ENCODE results near the gene CTBP2.

Gene CTBP2

DNA sequence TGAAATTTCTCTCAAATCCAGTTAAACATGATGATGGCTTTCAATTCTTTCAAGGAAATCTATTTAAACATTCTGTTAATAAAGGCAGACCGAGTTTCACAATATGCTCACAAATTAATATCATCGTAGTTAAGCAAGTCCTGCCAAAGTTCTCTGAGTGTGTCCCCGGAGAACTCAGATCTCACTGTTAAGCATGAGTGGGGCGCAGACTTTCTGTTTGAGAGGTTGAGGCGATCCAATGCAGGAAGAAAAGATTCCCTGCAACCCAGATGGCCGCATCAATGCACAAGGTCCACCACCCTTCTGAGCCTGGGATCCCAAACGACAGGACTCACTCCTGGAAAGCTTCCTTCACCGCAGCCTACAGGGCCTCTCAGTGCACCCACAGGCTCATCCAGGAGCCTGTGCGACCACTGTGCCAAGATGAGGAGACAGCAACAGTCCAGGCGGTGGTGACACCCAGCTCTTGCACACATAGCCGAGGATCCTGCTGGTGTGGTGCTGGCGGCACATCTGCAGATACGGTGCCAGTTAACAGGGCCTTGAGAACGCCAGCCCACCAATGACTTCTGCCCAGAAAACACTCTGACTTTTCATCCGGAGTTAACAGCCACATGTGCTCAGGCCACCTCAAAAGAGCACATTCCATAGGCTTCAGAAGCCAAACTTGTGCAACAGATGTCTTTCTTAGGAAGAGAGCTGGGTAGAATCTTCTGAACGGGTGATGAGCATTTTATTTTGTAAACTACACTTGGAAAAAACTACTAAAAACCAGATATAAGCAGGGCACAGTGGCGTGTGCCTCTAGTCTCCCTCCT, 116.3 kb downstream of the CTBP2 start:
- DNase-seq (ENCODE audit: low spot score) = no peak

DNA sequence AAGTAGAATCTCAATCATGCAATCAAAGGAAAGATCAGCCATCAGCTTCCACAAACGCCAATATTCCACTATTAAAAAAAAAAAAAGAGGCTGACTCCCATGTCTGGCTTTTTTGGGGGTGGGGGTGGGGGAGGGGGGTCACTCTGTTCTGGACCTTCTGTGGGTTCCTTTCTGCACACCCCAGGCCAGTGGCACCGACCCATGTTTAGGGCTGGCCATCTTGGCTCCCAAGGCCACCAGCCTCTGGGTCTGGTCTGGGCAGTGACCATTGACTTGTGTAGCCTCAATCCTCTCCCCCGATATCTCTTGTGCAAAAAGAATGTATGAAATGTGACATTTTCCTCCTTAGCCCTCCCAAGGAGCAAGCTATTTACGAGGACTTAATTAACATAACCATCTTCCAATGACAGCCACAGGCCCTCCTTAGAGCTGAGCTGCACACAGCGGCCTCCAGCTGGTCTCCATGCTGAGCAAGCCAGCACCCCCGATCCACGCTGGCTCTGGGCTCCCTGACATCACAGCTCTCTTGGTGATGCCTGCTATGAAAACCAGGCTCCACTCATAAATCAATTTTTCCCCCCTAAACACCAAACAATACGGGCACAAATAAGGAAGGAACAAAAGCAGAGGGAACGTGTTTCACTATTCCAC, 118.4 kb downstream of the CTBP2 start:
- DNase-seq (ENCODE audit: low spot score) = no peak

DNA sequence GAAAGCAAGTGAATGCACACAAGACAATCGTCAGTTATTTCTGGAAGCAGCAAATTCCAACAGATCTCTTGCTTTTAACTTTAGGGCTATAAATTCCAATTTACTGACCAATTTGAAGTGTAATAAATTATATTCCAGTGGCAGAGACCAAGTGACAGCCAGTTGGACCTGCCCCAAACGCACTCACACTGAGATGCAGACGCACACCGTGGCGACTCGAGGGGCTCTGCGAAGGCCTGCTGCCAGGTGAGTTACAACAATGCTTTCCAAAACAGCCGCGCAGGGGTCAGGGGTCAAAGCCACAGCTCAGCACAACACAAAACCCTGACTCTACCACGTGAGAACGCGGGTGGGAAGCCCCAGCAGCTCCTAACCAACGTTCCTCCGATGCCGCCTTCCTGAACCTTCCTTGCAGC, 121.0 kb downstream of the CTBP2 start:
- DNase-seq (ENCODE audit: low spot score) = no peak

DNA sequence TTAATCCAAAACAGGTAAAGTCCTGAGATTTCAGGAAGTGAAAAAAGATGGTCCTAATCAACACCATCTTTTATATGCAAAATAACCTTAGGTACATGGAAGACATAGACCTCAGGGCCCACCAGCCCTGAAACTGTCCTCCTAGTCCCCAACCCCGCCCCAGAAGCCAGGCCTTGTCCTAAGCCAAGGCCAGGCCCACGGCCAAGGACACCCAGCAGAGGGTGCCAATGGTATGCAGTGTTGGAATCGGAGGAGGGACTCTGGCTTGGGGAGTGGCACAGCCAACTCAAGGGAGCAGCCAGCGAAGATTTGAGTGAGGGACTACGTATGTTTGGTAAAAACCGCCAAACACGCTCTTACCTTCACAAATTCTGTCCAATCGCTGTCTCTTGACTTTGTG, 121.7 kb downstream of the CTBP2 start:
- DNase-seq (ENCODE audit: low spot score) = no peak

DNA sequence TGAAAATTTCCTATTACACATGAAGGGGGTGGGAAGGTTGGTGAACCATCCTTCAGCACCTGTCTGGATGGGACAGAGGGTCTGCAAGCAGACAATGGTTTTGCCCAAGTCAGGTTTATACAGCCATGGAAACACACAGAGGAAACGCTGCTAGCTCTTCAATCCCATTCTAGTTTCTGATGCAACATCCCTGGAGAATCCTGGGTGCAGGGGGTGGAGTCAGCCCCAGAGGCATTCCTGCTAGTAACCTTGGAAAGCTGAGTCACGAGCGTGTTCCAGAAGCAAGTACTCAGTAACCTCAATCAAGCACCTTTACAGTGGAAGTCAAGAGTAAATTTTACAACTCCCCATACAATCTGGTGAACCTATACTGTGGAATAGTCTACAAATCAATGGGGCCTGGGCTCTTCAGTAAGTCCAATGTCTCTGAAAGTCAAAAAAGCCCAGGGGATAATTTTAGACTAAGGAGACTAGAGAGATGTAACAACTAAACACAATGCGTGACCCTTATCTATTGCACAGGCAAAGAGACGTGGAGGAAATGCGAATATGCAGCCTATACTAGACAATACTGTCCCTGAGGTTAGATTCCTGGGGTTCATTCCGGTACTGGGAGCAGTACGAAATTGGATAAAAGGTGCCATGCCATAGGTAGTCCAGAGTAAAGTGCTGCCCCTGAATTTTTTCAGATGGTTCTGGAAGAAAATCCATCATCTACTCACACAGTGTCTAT, 123.1 kb downstream of the CTBP2 start:
- no peak for DNase-seq (ENCODE audit: low spot score)

DNA sequence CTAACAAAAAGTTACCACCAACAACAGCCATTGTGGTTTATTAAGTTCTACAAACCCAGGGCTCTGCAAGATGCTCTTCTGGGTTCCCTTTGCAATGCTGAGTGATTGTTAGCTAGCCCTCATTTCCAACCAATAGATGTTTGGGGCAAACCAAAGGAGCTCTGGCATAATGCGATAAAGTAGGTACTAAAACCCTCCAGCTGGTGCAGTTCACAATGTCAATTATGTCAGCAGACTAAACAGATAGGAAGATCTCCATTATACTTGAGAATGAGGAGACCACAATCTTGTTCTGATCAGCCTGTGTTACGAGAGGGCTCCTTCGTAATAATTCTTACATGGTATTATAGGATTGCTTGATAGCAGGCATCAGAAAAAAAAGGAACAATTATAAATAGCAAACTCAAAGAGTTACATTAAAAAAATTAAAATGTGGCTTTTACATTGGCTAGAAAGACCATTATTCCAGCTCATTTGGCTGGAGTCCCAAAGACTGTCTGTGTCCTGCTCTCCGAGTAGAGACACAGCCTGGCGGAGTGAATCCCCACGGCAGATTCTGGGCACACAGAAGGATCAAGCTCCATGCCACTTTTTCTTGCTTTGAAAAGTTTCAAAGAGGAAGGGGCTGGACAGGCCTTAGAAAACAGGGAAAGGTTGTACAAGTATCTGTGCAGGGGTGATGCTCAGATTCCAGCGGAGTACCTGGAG, 124.6 kb downstream of the CTBP2 start:
- DNase-seq (ENCODE audit: low spot score) = no peak

DNA sequence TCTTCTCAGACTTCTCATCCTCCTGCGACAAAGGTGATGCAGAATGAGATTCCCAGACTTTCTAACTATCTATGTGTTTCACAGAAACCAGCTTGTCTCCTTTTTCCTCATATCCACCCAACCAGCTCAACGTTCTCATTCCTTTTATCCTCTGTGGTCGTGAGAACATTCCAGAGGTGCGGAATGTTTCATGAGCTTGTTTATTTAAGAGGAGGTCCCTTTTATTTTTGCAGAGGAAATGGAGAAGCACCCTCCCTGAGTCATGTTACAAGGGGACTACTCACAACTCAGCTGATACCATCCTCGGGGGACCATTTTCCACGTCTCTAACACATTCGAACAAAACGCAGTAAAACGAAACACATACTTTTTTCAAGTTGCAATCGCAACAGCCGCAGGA, 125.2 kb downstream of the CTBP2 start:
- DNase-seq (ENCODE audit: low spot score) = no peak

DNA sequence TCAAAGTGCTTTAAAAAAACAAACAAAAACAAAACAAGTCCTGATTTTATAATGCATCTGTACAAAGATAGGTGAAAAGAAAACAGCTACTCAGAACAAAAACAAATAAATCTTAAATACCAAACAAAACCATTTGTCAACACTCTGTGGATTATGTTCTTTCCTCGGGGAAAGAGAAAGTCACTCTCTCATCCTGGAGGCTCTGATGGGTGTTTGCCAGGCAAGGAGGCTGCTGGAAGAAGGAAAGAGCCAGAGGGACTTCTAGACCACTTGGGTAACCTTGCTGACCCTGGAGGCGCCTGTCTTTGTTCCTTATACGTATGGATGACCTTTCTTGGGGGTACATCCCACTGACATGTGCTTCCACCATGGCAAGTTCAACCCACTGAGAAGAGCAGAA, 125.7 kb downstream of the CTBP2 start:
- DNase-seq (ENCODE audit: low spot score) = no peak

DNA sequence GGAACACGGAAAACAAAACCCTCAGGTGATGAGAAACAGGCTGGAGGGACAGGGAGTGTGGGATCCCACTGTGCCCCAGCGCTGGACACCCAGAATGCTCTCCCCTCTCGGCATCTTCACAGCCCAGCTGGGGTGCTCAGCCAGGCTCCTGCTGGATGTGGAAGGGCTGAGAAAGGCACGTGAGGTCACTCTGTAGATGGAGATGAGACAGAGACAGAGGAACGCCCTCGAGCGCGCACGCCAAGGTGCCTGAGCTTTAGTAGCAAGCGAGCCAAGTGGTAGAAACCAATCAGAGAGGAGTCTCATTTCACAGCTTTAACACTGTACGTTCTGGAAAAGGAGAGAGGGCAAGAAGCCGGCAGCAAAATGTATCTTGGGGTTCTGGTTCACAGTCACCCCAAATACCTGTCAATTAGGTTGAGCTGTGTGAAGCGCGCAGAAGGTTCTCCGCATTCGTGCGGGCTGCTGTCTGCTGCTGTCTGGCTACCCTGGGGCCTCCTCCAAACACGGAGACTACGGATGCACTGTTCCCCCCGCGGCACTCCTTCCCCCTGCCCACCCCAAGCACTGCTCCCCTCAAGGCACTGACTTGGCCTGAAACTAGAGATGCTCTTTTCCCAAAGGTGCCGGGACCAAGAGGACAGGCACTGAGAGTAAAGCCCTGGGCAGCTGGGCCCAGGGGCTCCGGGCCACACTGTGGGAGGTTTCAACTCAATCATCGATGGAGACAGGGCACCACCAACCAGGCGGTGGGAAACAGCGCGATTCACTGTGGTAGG, 127.0 kb downstream of the CTBP2 start:
- DNase-seq (ENCODE audit: low spot score) = no peak

DNA sequence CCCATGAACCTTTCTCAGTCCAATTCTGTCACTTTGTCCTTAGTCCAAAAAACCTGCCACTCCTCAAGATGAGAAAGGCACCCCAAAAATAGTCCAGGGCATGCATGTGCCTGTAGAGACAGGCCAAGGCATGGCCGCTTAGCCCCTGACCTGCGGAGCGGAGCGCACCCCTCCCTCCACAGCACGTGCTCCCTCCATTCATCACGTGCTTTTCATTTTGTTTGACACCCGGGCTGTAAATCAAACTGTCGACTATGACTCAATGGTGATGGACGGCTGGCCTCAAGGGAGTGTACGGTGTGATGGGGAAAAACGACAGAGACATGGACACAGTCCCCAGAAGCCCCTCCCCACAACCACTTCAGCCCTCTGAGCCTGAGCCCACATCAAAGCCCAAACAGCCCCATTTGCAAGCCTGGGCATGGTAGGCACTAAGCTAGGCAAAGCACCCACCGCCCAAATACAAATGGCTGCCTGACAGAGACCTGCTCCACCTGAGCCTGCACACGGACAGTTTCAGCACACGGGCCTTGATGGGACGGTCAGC, 127.8 kb downstream of the CTBP2 start:
- DNase-seq (ENCODE audit: low spot score) = no peak

DNA sequence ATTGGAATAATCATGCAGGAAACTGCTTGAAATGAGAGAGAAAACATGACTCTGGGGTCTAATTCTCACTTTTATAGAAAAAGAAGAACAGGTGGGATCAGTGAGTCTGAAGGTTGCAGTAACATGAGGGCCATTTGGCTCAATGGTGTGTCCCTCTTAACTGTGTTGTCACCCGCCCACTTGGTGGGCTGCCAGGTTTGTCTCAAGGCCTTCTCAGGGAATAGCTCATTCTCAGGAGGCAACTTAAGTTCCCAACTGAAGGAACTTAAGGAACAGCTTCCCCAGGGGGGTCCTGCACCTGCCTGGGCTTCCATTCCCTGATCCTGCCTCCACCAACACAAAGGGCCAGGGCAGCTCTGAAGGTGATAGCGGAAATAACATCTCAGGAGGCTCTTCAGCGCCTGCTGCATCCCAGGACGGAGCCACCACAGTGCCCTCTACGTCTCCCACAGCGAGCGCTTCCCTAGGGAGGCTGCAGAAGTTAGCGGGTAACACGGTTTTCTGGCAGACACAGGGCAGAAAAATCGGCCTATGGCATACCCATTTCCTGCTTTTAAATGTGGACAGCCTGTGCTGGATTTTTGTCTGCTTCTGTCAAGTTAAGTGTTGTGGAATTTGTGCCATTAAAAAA, 129.7 kb downstream of the CTBP2 start:
- no peak for DNase-seq (ENCODE audit: low spot score)

DNA sequence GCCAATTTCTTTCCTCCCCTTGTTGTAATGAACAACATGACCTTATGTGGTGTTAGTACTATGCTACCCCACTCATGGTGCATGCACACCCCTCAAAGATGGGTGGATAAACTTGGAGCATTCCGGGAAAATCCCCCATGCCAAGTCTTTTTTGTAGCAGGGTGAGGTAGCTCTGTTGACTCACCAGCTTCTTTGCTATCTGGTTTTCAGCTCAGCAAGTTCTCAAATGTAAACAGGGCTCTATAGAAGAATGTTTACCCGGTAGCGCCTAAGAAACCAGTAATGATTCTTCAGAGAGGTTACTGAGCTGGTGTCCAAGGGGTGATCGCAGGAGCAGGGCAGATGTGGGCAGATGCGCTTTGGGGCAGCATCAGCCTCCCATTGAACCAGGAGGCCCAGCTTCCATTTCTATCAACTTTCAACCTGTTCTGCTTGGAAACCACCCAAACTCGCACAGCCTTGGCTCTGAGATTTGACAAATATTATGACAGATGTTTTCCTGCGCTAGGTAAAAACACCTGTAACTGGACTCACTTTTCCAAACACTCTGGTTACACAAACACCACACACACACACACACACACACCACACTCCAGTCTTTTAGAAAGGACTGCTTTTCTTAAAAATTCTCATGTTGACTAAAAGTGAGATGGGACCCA, 130.7 kb downstream of the CTBP2 start:
- DNase-seq (ENCODE audit: low spot score) = no peak

DNA sequence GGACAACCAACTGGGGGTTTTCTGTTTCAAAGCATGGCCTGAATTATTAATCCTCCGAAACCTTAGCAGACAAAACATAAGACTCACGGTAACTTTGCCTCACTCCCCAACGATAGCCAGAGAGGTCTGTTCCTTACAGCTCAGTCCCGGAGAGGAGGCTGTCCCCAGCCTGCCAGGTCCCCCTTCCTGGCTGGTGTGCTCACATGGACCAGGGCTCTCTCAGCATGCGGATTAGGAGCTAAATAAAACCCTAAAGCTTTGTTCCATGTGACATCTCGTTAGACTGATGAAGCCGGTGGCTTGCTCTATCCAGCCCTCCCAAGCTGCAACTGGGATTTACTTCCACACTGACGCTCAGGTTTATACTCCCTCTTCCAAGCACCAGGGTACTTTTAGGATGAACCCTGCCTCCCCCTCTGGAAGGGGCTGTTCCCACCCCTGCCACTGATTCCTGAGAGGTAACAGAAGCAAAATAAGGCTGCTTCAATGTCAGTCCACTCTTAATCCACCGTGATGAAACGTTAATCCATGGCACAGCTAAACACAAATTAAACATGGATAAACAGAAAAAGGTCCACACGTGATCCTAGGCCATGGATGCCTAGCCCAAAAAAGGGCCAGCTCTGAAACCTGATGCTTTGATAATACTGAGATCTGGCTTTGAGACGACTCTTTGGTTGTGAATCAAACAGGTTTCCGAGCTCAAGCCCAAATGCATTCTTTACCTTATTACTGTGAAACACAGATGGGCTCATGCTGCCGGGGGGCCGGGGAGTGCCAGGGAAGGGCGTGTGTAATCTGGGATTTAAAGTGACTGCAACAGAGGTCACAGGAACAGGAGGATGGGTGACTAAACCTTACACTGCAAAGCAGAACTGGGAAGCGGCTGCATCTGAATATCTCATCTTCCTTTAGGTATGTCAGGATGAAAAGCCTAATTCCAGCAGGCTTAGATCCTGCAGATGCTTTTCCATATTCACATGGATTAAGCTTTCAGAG, 132.2 kb downstream of the CTBP2 start:
- DNase-seq (ENCODE audit: low spot score) = no peak

DNA sequence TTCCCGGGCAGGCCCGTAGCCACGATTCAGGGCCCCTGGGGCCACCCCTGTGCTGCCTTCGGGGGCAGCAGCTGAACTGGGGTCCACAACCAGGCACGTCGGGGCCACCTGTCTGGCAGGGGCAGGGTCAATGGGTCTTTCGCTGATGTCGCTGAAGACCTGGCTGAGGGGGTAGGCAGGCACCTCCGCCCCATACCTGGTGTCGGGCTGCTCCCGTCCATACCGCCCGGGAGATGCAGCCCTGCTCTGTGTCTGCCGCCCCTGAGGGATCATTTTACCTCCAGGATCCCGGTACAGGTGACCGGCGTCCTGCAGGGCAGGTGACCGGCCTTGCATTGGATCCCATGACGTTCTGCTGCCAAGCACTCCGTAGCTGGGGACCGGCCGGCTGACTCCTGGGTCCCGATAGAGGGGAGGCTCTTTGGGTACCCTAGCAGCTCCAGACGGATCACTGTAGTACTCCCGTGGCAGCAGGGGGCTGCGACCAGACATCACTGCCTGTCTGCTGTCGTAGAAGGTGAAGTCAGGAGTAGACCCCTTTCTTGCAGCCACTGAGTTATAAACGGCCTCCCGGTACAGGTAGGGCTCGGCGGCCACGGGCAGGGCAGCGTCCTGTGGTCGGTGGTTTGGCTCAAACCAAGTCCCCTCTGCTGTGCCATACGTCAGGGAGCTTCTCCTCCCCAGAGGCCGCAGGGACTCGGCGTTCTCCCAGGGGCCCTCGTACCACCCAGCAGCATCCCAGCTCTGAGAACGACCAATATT, 133.2 kb downstream of the CTBP2 start:
- no peak for DNase-seq (ENCODE audit: low spot score)

DNA sequence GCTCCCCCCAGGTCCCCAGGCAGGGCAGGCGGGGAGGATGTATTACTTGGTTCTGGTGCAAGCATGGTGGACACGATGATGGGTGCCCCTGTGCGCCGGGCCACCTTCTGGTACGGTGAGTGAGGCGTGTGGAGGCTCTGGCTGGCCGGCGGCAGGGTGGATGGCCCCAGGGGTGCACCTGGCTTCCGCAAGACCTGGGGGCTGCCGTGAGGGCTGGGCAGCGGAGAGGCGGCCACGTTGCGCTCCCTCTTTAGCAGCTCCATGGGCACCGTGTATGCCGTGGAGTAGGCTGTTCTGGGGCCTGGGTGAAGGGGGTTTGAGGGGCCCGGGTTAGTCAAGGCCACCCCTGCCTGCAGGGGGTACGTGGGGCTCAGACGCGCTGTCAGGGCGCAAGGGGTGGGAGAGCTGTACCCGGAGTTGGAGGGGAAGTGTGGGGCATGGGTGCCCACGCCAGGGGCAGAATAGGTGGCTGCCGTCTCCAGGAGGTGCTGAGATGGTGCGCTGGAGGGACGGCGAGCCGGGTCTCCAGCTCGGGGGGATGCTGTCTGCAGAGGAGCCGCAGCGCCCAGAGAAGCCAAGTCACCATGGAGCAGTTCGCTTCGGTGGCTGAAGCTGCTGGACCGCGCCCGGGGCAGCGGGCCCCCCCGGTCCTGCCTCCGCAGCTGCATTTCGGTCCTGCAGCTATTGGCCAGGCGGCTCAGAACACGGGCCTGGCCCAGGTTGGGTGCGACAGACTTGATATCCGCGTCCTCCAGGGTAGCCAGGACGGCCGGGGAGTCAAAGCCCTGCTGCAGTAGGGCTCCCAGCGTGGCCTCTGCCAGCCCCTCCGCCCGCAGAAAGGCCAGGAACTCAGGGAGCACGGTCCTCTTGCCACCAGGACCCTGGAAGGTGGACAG, 134.1 kb downstream of the CTBP2 start:
- DNase-seq (ENCODE audit: low spot score) = no peak

DNA sequence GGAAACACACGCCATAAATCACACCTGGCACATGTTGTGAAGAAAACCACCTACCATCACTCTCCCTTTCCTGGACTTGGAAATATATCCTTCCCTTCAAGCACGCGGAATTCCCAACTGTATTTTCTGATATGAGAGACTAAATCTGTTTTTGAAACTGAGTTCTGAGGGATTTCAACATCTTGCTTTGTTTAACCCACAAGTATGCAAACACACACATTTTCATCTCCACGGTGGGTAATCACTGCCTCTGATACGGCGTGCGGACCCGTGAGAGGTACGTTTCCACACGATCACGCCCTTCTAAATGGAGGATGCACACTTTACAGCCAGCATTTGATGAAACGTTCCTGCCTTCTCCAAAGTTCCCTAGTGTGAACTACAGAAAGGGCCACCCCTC, 135.0 kb downstream of the CTBP2 start:
- no peak for DNase-seq (ENCODE audit: low spot score)
